Tibial nerve (tissue), 4 donors: Measurements from ENCODE around the gene UPK2. TPM values are rescaled to one million over a fixed set of nuclear protein-coding genes. Genes with fewer than 3 reads are reported as not detected.
"Not testable (repeated sequence)": the region's sequence is repeated elsewhere in the genome, so short reads cannot be mapped to it uniquely, and the experiment has no call there.

ENCODE experiments used
- DNase-seq, 2 donors: peaks; one replicate each; pipeline ENCODE4 v3.0.0-alpha.2; 2019; ENCODE audit warnings: low spot score in 2 of 2
- H3K27ac ChIP-seq, 4 donors: fragments of 200-600 bp; sonication (generic) in 3 of 4; one replicate each; pipeline ENCODE4 v1.5.1; 2017 to 2019; ENCODE audit warnings: mild to moderate bottlenecking in 1 of 4
- H3K27me3 ChIP-seq, 2 donors: fragments of 200-600 bp; sonication (generic) in 1 of 2; one replicate each; pipeline versions ENCODE4 v1.5.1 to v1.6.0; 2017 to 2019
- H3K36me3 ChIP-seq, 3 donors: fragments of 200-600 bp; sonication (generic); one replicate each; pipeline ENCODE4 v1.5.1; 2018 to 2019
- H3K4me1 ChIP-seq, 4 donors: fragments of 200-600 bp; sonication (generic) in 3 of 4; one replicate each; pipeline ENCODE4 v1.5.1; 2017 to 2019
- H3K4me3 ChIP-seq, 4 donors: fragments of 200-600 bp; sonication (generic) in 3 of 4; one replicate each; pipeline ENCODE4 v1.5.1; 2017 to 2019; ENCODE audit warnings: mild to moderate bottlenecking in 1 of 4, moderate library complexity in 1 of 4
- H3K9me3 ChIP-seq, 4 donors: fragments of 200-600 bp; sonication (generic) in 3 of 4; one replicate each; pipeline ENCODE4 v1.5.1; 2017 to 2019
- CTCF ChIP-seq, 5 experiments: fragments of 200-600 bp in 3 of 5; fragments of 450-650 bp in 2 of 5; sonication (generic) in 3 of 5; IDR thresholded peaks; one replicate each; pipeline ENCODE4 v1.5.1; 2016 to 2019; ENCODE audit warnings: antibody characterized with exemption in 5 of 5, mild to moderate bottlenecking in 3 of 5, moderate library complexity in 2 of 5
- EP300 ChIP-seq, 2 donors: sonication (generic); formaldehyde crosslinking; IDR thresholded peaks; one replicate each; pipeline ENCODE4 v1.6.1; 2017; ENCODE audit warnings: antibody characterized with exemption in 2 of 2, mild to moderate bottlenecking in 1 of 2
- POLR2A ChIP-seq, 2 donors: fragments of 450-650 bp; IDR thresholded peaks; one replicate each; pipeline ENCODE4 v1.6.1; 2017; ENCODE audit warnings: antibody characterized with exemption in 2 of 2, mild to moderate bottlenecking in 2 of 2, moderate library complexity in 2 of 2
- WGBS, 2 donors: methylation state at CpG; one replicate each; pipeline ENCODE4 v1.1.5; 2018; 5-methylcytosine and 5-hydroxymethylcytosine counted together
- total RNA-seq, 4 donors: library from RNA; depleted of rRNA; stranded (reverse); fragments of >200 nt; gene quantifications; one replicate each; pipeline ENCODE4 v1.1.0, GENCODE V29; 2016

Gene UPK2
- total RNA-seq, 4 donors from 2014 or later: not detected

GRCh38 chr11:118947091-118947490 is 9.0 kb upstream of the UPK2 start:
- Histone ChIP-seq H3K4me1 (no peaks in the 10 kb centered on the region), H3K9me3 (no peaks in the 10 kb centered on the region), H3K36me3 (no peaks in the 10 kb centered on the region), H3K27me3 (peaks cover 0 to 8% of the 10 kb centered on the region in 2 donors), H3K27ac (no peak overlapping the region), H3K4me3 (no peak overlapping the region)
- no peak for DNase-seq
- no peak for TF ChIP-seq POLR2A (IDR thresholded peaks at IDR 0.05)
- TF ChIP-seq EP300 (IDR thresholded peaks at IDR 0.05): no peak
- no peak for TF ChIP-seq CTCF (IDR thresholded peaks at IDR 0.05)
- 25 to 26% methylated on average over 2 of the region's 2 CpGs for WGBS, 2 donors

- Histone ChIP-seq H3K9me3 (no peaks in the 10 kb centered on the region), H3K4me3 (no peak overlapping the region), H3K27me3 (peaks cover 0 to 8% of the 10 kb centered on the region in 2 donors), H3K4me1 (no peaks in the 10 kb centered on the region), H3K27ac (no peak overlapping the region), H3K36me3 (no peaks in the 10 kb centered on the region)
- 50 to 60% methylated on average over 3 of the region's 3 CpGs for WGBS, 2 donors
- TF ChIP-seq CTCF (IDR thresholded peaks at IDR 0.05): no peak
- TF ChIP-seq POLR2A (IDR thresholded peaks at IDR 0.05): no peak
- TF ChIP-seq EP300 (IDR thresholded peaks at IDR 0.05): no peak
- DNase-seq: no peak
Measured at GRCh38 chr11:118948000-118948399, 8.1 kb upstream of the UPK2 start.

- Histone ChIP-seq H3K27ac (no peak overlapping the region), H3K36me3 (no peaks in the 10 kb centered on the region), H3K9me3 (no peaks in the 10 kb centered on the region), H3K27me3 (peaks cover 0 to 14% of the 10 kb centered on the region in 2 donors), H3K4me1 (peaks cover 0 to 7% (median 0%) of the 10 kb centered on the region in 4 donors), H3K4me3 (no peak overlapping the region)
- WGBS, 2 donors: 29 to 43% methylated on average over 5 to 6 of the region's 6 CpGs
- no peak for DNase-seq
- TF ChIP-seq CTCF (IDR thresholded peaks at IDR 0.05) (no peak), EP300 (IDR thresholded peaks at IDR 0.05) (no peak), POLR2A (IDR thresholded peaks at IDR 0.05) (no peak)
Measured at GRCh38 chr11:118953265-118953664, 2.8 kb upstream of the UPK2 start.

GRCh38 chr11:118953976-118954375 is 2.1 kb upstream of the UPK2 start:
- H3K27ac ChIP-seq, H3K36me3 ChIP-seq, H3K4me1 ChIP-seq, DNase-seq, H3K4me3 ChIP-seq, H3K9me3 ChIP-seq: not testable (repeated sequence)
- peaks cover 0 to 14% of the 10 kb centered on the region in 2 donors for H3K27me3 ChIP-seq
- 70% methylated on average over 6 of the region's 6 CpGs for WGBS, 2 donors

- Histone ChIP-seq H3K27ac (no peak overlapping the region), H3K4me1 (peaks cover 0 to 14% (median 0%) of the 10 kb centered on the region in 4 donors), H3K4me3 (no peak overlapping the region), H3K27me3 (peaks cover 0 to 6% of the 10 kb centered on the region in 2 donors), H3K9me3 (no peaks in the 10 kb centered on the region), H3K36me3 (no peaks in the 10 kb centered on the region)
- no peak for DNase-seq
- TF ChIP-seq POLR2A (IDR thresholded peaks at IDR 0.05): no peak
- TF ChIP-seq CTCF (IDR thresholded peaks at IDR 0.05): peak in 1 of 5 experiments; percentile 9
- WGBS, 2 donors: 51 to 54% methylated on average over 14 of the region's 14 CpGs
Measured at GRCh38 chr11:118956847-118957469, 860 bp downstream of the UPK2 start.
